ENCODE results near the gene FAM180B.

DNA sequence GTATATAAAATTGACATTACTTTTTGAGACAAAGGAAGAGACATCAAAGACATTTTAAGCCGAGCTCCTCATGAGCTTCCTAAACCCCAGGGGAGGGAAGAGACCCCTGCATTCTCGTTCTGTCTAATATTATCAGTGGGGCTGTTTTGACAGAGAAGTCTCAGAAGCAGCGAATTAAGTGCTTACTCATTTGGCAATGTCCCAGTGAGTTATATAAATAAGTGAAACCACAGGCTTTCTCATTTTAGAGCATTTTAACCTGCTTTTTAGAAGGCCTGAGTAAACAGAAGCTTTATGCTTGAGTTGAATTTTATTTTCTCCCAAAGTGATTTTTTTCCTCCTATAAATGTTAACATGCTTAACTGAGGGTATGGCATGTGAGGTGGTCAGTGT lies 30.9 kb downstream of the FAM180B start:
- TF ChIP-seq CTCF (IDR thresholded peaks at IDR 0.05; ENCODE audit: insufficient read depth, low read length, poor library complexity, severe bottlenecking): no peak
- TF ChIP-seq EZH2phosphoT487 (conservative IDR thresholded peaks at IDR 0.05; ENCODE audit: low read length): no peak
